ENCODE measurements around the gene TMED10.

DNA sequence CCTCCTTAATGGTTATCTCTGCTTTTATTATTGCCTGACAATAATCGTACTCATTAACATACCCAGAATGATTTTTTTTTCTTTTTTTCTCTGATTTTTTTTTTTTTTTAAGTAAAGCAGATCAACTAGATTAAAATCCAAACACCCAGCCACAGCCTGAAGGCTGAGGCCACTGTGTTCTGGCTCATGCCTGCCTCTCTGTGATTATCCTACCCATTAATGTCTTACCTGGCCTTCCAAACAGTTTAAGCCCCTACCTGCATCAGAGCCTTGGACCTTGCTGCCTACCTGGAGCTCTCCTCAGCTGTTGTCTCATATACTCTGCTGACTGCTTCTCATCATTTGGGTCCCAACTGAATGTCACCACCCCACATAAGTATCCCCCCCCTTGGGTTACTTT is 6.8 kb upstream of the TMED10 start:
- no peak for TF ChIP-seq CTCF (conservative IDR thresholded peaks at IDR 0.05 in 1 of 2, IDR thresholded peaks at IDR 0.05 in 1 of 2; ENCODE audit: low read depth in 1 of 2, low read length in 2 of 2)
- no peak for TF ChIP-seq EZH2 (IDR thresholded peaks at IDR 0.05; ENCODE audit: low read length, missing control alignments)
